VCaP (cell line): ENCODE results near the gene NEIL1.

Experiments used
- H3K27ac ChIP-seq: fragments of 450-650 bp; 2 replicates; pipeline ENCODE4 v1.5.1; 2017
- TF ChIP-seq, protein P1 (sequence below): fragments of 450-650 bp; conservative IDR thresholded peaks from 2 replicates; pipeline ENCODE4 v1.5.1; 2017; ENCODE audit warnings: mild to moderate bottlenecking, moderate library complexity

The NEIL1 gene

DNA sequence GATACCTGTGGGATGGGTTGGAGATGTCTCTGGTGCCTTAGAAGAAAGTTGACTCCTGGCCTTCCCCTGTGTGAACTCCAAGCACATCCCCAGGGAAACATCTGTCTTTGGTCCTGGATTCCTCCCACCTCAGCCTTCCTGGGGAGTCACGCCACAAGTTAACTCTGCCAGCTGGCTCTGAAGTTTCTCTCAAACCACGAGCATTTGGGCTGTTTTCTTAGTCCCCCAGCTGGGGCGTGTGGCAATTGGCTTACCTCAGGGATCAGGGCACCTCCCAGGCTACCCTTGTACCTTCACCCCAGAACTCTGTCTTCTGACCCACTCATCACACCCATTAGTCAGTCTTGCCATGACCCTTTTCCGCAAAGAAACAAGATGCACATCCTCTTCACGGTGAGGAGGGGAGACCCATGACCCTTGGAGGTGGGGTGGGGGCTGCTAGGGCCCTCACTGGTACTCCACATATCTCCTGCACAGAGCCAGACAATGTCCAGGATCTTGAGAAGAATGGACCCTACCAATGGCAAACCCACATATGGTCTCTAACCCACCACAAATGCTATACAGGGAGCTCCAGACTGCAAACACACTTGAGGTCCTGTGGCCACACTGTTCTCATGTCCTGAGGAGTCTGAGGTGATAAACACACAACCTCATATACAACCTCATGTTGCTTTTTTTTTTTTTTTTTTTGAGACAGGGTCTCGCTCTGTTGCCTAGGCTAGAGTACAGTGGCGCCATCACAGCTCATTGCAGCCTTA is 3.9 kb downstream of the NEIL1 start:
- TF ChIP-seq, protein P1, sequence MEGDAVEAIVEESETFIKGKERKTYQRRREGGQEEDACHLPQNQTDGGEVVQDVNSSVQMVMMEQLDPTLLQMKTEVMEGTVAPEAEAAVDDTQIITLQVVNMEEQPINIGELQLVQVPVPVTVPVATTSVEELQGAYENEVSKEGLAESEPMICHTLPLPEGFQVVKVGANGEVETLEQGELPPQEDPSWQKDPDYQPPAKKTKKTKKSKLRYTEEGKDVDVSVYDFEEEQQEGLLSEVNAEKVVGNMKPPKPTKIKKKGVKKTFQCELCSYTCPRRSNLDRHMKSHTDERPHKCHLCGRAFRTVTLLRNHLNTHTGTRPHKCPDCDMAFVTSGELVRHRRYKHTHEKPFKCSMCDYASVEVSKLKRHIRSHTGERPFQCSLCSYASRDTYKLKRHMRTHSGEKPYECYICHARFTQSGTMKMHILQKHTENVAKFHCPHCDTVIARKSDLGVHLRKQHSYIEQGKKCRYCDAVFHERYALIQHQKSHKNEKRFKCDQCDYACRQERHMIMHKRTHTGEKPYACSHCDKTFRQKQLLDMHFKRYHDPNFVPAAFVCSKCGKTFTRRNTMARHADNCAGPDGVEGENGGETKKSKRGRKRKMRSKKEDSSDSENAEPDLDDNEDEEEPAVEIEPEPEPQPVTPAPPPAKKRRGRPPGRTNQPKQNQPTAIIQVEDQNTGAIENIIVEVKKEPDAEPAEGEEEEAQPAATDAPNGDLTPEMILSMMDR: no peak
- no peak overlapping the region for H3K27ac ChIP-seq

DNA sequence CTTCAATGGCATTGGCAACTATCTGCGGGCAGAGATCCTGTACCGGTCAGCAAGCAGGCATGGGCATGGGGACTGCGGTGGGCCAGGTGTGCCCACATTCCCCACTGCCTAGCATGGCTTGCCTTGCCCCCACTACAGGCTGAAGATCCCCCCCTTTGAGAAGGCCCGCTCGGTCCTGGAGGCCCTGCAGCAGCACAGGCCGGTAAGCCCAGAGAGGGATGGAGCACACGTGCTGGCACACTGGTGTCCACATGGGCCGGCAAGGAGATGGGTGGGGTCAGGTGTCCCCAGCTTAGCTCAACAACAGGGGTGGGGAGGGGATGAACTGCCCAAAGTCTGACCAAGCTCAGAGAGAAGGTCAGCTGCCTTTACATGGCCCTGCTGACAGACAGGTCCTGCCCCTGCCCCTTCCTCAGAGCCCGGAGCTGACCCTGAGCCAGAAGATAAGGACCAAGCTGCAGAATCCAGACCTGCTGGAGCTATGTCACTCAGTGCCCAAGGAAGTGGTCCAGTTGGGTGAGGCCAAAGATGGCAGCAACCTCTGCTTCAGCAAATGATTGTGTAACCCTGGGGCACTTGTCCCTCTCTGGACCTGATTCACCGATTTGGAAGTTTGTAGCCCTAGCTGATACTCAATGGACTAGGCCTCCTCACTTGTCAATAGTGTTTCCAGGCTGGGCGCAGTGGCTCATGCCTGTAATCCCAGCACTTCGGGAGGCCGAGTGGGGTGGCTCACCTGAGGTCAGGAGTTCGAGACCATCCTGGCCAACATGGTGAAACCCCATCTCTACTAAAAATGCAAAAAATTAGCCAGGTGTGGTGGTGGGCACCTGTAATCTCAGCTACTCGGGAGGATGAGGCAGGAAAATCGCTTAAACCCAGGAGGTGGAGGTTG is 5.6 kb downstream of the NEIL1 start:
- TF ChIP-seq, protein P1: no peak
- no peak overlapping the region for H3K27ac ChIP-seq

DNA sequence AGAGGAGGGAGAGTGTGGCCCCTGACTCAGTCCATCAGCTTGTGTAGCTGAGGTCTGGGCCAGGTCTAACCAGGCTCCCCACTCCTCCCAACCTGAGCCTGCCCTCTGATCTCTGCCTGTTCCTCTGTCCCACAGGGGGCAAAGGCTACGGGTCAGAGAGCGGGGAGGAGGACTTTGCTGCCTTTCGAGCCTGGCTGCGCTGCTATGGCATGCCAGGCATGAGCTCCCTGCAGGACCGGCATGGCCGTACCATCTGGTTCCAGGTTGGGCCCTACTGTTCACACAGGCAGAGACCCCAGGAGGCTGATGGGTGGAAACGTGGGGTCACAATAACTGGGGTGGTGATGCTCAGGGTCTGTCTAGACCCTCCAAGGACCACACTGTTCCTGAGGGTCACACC is 6.8 kb downstream of the NEIL1 start:
- TF ChIP-seq, protein P1: no peak
- no peak overlapping the region for H3K27ac ChIP-seq

DNA sequence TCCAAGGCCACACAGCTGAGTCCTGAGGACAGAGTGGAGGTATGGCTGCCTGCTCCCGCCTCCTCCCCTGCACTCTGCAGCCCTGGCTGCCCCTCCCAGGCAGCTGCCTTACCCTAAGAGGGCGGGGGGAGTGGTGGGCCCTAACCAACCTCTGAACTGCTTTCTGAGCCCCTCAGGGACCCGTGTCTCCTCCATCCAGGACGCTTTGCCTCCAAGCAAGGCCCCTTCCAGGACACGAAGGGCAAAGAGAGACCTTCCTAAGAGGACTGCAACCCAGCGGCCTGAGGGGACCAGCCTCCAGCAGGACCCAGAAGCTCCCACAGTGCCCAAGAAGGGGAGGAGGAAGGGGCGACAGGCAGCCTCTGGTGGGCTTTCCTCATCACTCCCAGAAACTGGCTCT is 7.6 kb downstream of the NEIL1 start:
- H3K27ac ChIP-seq: no peak overlapping the region

DNA sequence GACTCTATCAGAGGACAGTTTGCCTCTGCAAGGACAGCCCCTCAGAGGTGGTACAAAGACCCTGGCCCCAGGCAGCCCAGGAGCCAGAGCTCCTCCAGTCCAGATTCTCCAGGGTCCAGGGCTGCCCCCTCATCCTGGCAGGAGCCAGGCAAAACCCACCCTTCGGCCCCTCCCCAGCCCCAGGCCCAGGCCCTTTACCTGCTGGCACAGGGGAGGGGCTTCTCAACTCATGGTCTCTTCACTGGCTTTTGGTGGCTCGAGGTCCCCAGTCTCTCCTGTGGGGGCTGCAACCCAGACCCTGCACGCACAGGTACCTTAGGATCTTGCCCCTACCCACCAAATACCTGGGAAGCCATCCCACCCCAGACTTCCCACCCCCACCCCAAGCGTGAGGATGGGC is 8.5 kb downstream of the NEIL1 start:
- TF ChIP-seq, protein P1: no peak
- H3K27ac ChIP-seq: no peak overlapping the region

More for the DNA sequence above, 7.6 kb downstream of the NEIL1 start:
- TF ChIP-seq, protein P1: no peak

DNA sequence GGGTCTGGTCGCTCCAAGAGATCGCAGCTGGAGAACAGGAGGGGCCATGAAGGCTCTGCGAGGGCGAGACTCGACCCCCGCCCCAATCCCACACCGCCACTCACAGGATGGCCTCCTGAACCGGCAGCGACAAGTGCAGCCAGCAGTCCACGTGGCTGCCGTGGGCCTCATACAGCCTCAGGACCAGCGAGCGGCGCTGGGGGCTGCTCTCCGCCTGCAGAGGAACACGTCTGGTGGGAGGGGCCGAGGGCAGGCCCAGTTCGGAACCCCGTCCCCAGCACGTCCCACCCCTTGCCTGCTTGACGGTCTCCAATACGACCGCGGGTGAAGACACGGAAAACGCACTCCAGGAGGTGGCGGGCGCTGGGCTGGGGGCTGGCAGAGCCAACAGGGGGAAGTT is 9.2 kb downstream of the NEIL1 start:
- TF ChIP-seq, protein P1: no peak
- H3K27ac ChIP-seq: no peak overlapping the region

DNA sequence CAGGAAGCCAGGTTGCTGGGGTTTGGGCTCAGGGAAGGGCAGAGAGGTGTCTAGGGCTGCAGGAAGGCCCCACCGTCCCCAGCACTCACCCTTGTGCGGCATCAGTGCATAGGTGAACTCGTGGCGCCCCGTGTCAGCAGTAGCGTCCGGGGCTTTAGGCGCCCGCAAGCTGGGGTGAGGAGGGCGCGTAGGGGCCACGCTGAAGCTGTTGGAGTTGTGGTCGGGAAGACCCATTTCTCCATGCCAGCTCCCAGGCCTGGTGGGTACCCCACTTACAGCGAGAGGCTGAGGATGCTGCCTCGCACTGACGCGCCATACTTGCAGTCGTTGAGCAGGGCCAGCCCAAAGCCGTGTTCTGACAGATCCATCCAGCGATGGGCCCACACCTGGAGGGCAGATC is 9.7 kb downstream of the NEIL1 start:
- no peak overlapping the region for H3K27ac ChIP-seq
- TF ChIP-seq, protein P1: no peak
